Cardiac muscle cell (in vitro differentiated cells and primary cell): ENCODE data around the gene CACNA1H. TPM values are rescaled to one million over a fixed set of nuclear protein-coding genes. Genes with fewer than 3 reads are reported as not detected.
"Not testable (repeated sequence)": the region's sequence is repeated elsewhere in the genome, so short reads cannot be mapped to it uniquely, and the experiment has no call there.

Source experiments
- DNase-seq, 2 donors: peaks; one replicate each; pipeline versions ENCODE4 v3.0.0 to v3.0.0-alpha.2; 2010 to 2017; ENCODE audit warnings: low read depth in 1 of 2, low spot score in 1 of 2
- H3K27ac ChIP-seq: fragments of 200-600 bp; sonication (generic); 2 replicates; pipeline ENCODE4 v1.5.1; 2016
- H3K27me3 ChIP-seq: fragments of 200-600 bp; sonication (generic); 2 replicates; pipeline ENCODE4 v1.6.0; 2016; ENCODE audit warnings: control low read depth
- H3K36me3 ChIP-seq: fragments of 200-600 bp; sonication (generic); 2 replicates; pipeline ENCODE4 v1.5.1; 2016; ENCODE audit warnings: control low read depth
- H3K4me1 ChIP-seq: fragments of 200-600 bp; sonication (generic); 2 replicates; pipeline ENCODE4 v1.8.1; 2017; ENCODE audit warnings: low read depth, mild to moderate bottlenecking, mixed run types
- H3K4me3 ChIP-seq: fragments of 200-600 bp; sonication (generic); 2 replicates; pipeline ENCODE4 v1.5.1; 2016; ENCODE audit warnings: mild to moderate bottlenecking
- H3K9me3 ChIP-seq: fragments of 200-600 bp; sonication (generic); 2 replicates; pipeline ENCODE4 v1.5.1; 2017; ENCODE audit warnings: low read depth, mild to moderate bottlenecking, control low read depth
- polyA plus RNA-seq: library from polyadenylated mRNA; unstranded; fragments of >200 nt; fragmentation: Nextera tagmentation; extraction: Ambion mirVana; gene quantifications from 2 replicates; pipeline ENCODE4 v1.2.1, GENCODE V29; 2016
- total RNA-seq: library from RNA; depleted of rRNA; stranded (reverse); fragments of >200 nt; gene quantifications from 2 replicates; pipeline ENCODE4 v1.2.3, GENCODE V29; 2016
- TF ChIP-seq, protein P1 (sequence below): IDR thresholded peaks from 2 replicates; pipeline ENCODE4 v1.5.1; 2012; ENCODE audit warnings: low read depth, mild to moderate bottlenecking, low read length

The CACNA1H gene
- total and polyA plus RNA-seq, 2 experiments from 2014 or later, result 8.9 to 66.1 TPM

DNA sequence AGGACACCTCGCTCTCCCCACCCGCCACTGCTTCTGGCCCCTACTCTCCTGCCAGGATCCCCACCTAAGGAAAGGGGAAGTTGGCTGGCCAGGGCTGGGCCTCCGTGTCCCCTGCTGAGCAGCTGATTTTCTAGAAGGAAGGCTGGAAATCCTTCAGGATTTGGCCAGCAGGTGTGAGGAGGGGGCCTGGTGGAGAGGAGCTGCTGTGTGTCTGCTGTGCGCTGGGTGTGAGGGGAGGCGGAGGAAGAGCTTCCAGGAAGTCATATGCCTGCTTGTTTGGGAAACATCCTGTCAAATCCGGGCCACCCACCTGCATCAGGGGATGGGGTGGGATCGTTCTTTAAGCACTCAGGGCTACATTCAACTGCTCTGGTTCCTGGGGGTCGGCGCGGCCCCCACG is 43.6 kb downstream of the CACNA1H start:
- Histone ChIP-seq H3K9me3 (no peaks in the 10 kb centered on the region), H3K36me3 (no peaks in the 10 kb centered on the region), H3K27ac (no peak overlapping the region), H3K4me3 (no peak overlapping the region), H3K27me3 (no peaks in the 10 kb centered on the region), H3K4me1 (no peaks in the 10 kb centered on the region)
- TF ChIP-seq, protein P1, sequence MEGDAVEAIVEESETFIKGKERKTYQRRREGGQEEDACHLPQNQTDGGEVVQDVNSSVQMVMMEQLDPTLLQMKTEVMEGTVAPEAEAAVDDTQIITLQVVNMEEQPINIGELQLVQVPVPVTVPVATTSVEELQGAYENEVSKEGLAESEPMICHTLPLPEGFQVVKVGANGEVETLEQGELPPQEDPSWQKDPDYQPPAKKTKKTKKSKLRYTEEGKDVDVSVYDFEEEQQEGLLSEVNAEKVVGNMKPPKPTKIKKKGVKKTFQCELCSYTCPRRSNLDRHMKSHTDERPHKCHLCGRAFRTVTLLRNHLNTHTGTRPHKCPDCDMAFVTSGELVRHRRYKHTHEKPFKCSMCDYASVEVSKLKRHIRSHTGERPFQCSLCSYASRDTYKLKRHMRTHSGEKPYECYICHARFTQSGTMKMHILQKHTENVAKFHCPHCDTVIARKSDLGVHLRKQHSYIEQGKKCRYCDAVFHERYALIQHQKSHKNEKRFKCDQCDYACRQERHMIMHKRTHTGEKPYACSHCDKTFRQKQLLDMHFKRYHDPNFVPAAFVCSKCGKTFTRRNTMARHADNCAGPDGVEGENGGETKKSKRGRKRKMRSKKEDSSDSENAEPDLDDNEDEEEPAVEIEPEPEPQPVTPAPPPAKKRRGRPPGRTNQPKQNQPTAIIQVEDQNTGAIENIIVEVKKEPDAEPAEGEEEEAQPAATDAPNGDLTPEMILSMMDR, result no peak
- DNase-seq, result no peak

DNA sequence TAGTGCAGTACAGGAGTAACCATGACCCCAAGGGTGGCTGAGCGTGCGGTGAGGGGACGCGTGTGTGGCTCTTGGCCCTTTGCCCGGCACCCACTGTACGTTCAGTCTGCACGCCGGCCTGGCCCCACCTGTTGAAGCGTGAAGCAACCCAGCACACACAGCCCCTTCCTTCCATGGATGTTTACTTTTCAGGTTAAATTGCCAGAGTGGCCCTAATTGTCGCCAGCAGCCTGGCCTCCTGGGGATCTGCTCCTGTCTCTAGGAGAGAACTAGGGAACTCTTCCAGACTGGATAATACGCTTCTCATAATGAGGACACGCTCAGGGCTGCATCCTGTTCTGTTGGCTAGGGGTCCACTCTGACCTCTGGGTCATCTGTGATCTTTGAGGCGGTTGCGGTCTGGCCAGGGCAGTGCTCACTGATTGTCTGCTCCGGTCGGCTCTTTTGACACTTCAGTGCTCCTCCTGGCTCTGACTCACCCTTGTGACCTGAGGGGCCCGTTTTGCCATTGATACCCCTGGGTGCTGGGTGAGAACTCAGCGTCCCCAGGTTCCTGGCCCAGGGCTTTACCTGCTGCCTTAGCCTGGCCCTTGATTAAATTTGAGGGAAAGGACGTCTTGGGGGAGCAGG is 44.4 kb downstream of the CACNA1H start:
- no peak overlapping the region for H3K27ac ChIP-seq
- TF ChIP-seq, protein P1, result no peak
- DNase-seq, result no peak
- no peaks in the 10 kb centered on the region for H3K36me3 ChIP-seq
- no peaks in the 10 kb centered on the region for H3K4me1 ChIP-seq
- H3K4me3 ChIP-seq, result no peak overlapping the region
- no peaks in the 10 kb centered on the region for H3K9me3 ChIP-seq
- H3K27me3 ChIP-seq, result no peaks in the 10 kb centered on the region

DNA sequence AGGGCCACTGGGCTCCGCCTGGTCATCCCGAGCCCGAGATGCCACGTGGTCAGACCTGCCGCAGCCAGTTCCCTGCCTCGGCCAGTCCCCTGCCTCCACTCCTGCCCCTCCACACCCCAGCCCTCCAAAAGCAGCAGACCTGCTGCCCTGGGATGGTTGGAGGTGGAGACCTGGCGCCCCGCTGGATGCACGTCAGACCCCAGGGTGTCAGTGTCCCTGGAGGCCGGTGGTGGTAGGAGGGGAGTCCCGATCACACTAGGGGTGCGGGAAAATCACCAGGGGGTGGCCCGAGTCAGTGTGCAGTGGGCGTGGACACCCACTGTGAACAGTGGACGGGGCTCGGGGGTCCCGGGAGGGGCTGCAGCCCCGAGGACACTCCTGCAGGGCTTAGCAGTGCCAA is 45.3 kb downstream of the CACNA1H start:
- DNase-seq, result no peak
- Histone ChIP-seq H3K4me1 (no peaks in the 10 kb centered on the region), H3K4me3 (no peak overlapping the region), H3K36me3 (no peaks in the 10 kb centered on the region), H3K9me3 (no peaks in the 10 kb centered on the region), H3K27ac (no peak overlapping the region), H3K27me3 (no peaks in the 10 kb centered on the region)
- TF ChIP-seq, protein P1, result no peak

DNA sequence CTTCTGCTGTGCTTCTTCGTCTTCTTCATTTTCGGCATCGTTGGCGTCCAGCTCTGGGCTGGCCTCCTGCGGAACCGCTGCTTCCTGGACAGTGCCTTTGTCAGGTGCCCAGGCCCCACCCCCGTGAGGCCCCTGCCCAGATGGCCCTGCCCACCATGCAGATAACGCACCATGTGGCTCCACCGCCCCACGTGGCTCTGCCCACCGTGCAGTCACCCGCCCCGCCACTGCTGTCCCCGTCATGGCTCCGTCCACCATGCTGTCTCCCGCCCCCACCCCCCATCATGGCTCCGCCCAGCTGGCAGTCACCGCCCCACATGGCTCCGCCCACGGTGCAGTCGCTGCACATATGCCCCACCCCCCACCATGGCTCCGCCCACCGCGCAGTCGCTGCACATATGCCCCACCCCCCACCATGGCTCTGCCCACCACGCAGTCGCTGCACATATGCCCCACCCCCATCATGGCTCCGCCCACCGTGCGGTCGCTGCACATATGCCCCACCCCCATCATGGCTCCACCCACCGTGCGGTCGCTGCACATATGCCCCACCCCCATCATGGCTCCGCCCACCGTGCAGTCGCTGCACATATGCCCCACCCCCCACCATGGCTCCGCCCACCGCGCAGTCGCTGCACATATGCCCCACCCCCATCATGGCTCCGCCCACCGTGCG is 45.9 kb downstream of the CACNA1H start:
- DNase-seq, H3K36me3 ChIP-seq, H3K9me3 ChIP-seq, H3K27ac ChIP-seq, H3K27me3 ChIP-seq, H3K4me1 ChIP-seq, H3K4me3 ChIP-seq: not testable (repeated sequence)

DNA sequence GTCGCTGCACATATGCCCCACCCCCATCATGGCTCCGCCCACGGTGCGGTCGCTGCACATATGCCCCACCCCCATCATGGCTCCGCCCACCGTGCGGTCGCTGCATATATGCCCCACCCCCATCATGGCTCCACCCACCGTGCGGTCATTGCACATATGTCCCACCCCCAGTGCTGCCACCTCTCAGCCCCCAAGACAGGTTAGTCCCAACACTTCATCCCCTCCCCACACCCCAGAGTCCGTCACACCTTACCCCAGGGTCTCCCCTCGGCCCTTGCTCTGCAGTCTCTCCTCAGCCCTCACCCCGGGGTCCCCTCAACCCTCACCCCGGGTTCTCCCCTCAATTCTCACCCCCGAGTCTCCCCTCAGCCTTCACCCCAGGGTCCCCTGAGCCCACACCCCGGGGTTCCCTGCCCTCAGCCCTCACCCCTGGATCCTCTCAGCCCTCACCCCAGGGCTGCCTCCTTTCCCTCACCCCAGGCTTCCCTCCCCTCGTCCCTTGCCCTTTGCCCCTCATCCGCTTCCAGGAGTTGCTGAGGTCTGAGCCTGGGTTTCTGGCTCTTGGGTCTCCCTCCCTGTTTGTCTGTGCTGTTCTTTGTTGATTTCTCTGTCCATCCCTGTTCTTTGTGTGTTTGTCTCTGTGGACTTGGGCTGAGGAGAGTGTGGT is 46.6 kb downstream of the CACNA1H start:
- H3K9me3 ChIP-seq, result no peaks in the 10 kb centered on the region
- no peaks in the 10 kb centered on the region for H3K36me3 ChIP-seq
- TF ChIP-seq, protein P1, result no peak
- H3K4me3 ChIP-seq, result no peak overlapping the region
- no peak overlapping the region for H3K27ac ChIP-seq
- no peaks in the 10 kb centered on the region for H3K4me1 ChIP-seq
- no peak for DNase-seq
- H3K27me3 ChIP-seq, result no peaks in the 10 kb centered on the region

- TF ChIP-seq, protein P1, result no peak
- no peaks in the 10 kb centered on the region for H3K27me3 ChIP-seq
- no peaks in the 10 kb centered on the region for H3K9me3 ChIP-seq
- DNase-seq, result no peak
- H3K36me3 ChIP-seq, result no peaks in the 10 kb centered on the region
- H3K4me1 ChIP-seq, result no peaks in the 10 kb centered on the region
- H3K4me3 ChIP-seq, result no peak overlapping the region
- H3K27ac ChIP-seq, result no peak overlapping the region
Observed at GRCh38 chr16:1200014-1200627, 47.2 kb downstream of the CACNA1H start.
